Transverse colon (tissue), 4 donors: ENCODE measurements around the gene SCARB2. TPM values are rescaled to one million over a fixed set of nuclear protein-coding genes. Genes with fewer than 3 reads are reported as not detected.

Experiments
- DNase-seq: peaks from one replicate; pipeline ENCODE4 v3.0.0-alpha.2; 2019
- H3K27ac ChIP-seq, 4 donors: fragments of 200-600 bp; sonication (generic); 2 replicates each; pipeline ENCODE4 v1.5.1; 2016 to 2018; ENCODE audit warnings: inconsistent platforms in 4 of 4
- H3K27me3 ChIP-seq: fragments of 200-600 bp; sonication (generic); 2 replicates; pipeline ENCODE4 v1.5.1; 2017; ENCODE audit warnings: inconsistent platforms
- H3K36me3 ChIP-seq, 4 donors: fragments of 200-600 bp; sonication (generic); 2 replicates each; pipeline ENCODE4 v1.5.1; 2017 to 2019; ENCODE audit warnings: inconsistent platforms in 4 of 4
- H3K4me1 ChIP-seq, 4 donors: fragments of 200-600 bp; sonication (generic); 2 replicates each; pipeline ENCODE4 v1.5.1; 2017 to 2020; ENCODE audit warnings: inconsistent platforms in 4 of 4
- H3K4me3 ChIP-seq, 4 donors: fragments of 200-600 bp; sonication (generic); 1 replicate in 1 of 4; 2 replicates in 3 of 4; pipeline versions ENCODE4 v1.5.1 to v1.6.1; 2017 to 2019; ENCODE audit warnings: inconsistent platforms in 4 of 4
- H3K9me3 ChIP-seq, 2 donors: fragments of 200-600 bp; sonication (generic); 2 replicates each; pipeline ENCODE4 v1.5.1; 2017 to 2019; ENCODE audit warnings: inconsistent platforms in 2 of 2
- EP300 ChIP-seq: sonication (generic); formaldehyde crosslinking; IDR thresholded peaks from one replicate; pipeline ENCODE4 v1.6.1; 2017; ENCODE audit warnings: antibody characterized with exemption, low read depth
- POLR2A ChIP-seq: fragments of 450-650 bp; IDR thresholded peaks from one replicate; pipeline ENCODE4 v1.6.1; 2016; ENCODE audit warnings: antibody characterized with exemption, mild to moderate bottlenecking, moderate library complexity
- POLR2AphosphoS5 ChIP-seq, 3 donors: sonication (generic); formaldehyde crosslinking; IDR thresholded peaks; one replicate each; pipeline ENCODE4 v1.6.1; 2016; ENCODE audit warnings: antibody characterized with exemption in 3 of 3
- WGBS, 2 donors: methylation state at CpG; one replicate each; pipeline ENCODE4 v1.1.5; 2018; ENCODE audit warnings: low coverage in 1 of 2; 5-methylcytosine and 5-hydroxymethylcytosine counted together
- in situ Hi-C, 4 donors: fragments of 200-750 bp; cut with MboI; loops; one replicate each; pipeline versions ENCODE4 v1.15.0 to v1.15.1; 2017; ENCODE audit warnings: low sequenced_read_pairs in 3 of 4, low pct_ligation_motif_present in 1 of 4, low pct_unique_long_range_greater_than_20kb in 1 of 4
- intact Hi-C: fragments of 100-400 bp; cut with DNase I; formaldehyde crosslinking; loops from one replicate; pipeline ENCODE4 v1.15.1; 2023; ENCODE audit warnings: low total_unique reads
- total RNA-seq, 4 donors: library from RNA; depleted of rRNA; stranded (reverse); fragments of >200 nt; gene quantifications; one replicate each; pipeline ENCODE4 v1.1.0, GENCODE V29; 2016
- TF ChIP-seq, protein P1 (sequence below), 5 experiments: fragments of 200-600 bp in 3 of 5; fragments of 450-650 bp in 2 of 5; sonication (generic) in 3 of 5; IDR thresholded peaks; 1 replicate in 2 of 5; 2 replicates in 3 of 5; pipeline ENCODE4 v1.5.1; 2016 to 2017; ENCODE audit warnings: antibody characterized with exemption in 5 of 5, inconsistent platforms in 3 of 5, mild to moderate bottlenecking in 2 of 5, moderate library complexity in 1 of 5

The SCARB2 gene
- total RNA-seq, 4 donors from 2014 or later = 139 to 210 (median 194) TPM

DNA sequence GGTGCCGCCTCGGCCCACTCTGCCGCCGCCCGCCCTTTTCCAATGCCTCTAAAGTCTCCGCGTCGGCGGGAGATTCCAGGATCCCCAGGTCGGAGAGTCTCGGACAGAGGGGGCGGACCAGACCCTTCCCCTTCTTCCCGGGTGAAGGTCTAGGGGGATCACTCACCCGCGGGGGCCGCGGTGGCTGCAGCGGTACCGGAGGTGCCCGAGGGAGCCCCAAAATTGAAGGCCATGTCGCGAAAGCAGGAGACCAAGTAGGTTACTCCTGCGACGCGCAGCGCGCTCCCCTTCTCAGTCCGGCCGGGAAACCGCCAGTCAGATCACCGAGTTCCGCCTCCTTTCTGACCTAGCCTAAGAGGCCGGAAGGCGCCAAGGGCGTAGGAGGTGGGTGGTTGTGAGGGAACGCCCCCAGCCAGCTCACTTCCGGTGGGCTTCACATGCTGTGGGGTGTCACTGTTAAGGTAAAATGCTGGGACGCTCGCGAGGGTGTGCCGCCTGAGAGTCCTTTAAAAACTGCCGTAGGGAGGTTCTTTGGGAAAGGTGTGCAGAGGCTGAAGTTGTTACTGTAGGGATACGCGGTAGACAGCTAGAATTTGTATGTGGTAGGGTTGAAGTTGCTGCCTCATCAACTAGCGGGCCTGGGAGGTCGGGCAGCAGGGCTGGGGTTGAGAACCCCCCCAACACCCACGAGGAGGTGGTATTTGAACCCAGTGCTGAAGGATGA is 65.3 kb downstream of the SCARB2 start, which contains the start of gene NUP54:
TSS of gene NUP54 (minus strand) at position 256 of the 724 bp plus-strand sequence. CDS start at position 233, 23 bp downstream.
- peaks cover 0 to 6% (median 3%) of the 10 kb centered on the region in 4 donors for H3K36me3 ChIP-seq
- 1% methylated on average over 44 of the region's 47 CpGs; no CpG with 5 or more reads in 1 of the 2 donors for WGBS, 2 donors
- in situ Hi-C loops (no loop called here), intact Hi-C loops (no loop called here)
- no peaks in the 10 kb centered on the region for H3K9me3 ChIP-seq
- H3K27ac ChIP-seq = peak within 1 kb of the TSS; percentile 91 to 97 (median 94)
- TF ChIP-seq EP300 (no peak), POLR2A (peak; percentile 94), POLR2AphosphoS5 (IDR thresholded peaks at IDR 0.05) (peak; percentile 90 to 94 (median 93))
- no peaks in the 10 kb centered on the region for H3K27me3 ChIP-seq
- DNase-seq = peak; percentile 96
- peak within 1 kb of the TSS; percentile 70 to 96 (median 84) for H3K4me3 ChIP-seq
- H3K4me1 ChIP-seq = peaks cover 17 to 33% (median 22%) of the 10 kb centered on the region in 4 donors

DNA sequence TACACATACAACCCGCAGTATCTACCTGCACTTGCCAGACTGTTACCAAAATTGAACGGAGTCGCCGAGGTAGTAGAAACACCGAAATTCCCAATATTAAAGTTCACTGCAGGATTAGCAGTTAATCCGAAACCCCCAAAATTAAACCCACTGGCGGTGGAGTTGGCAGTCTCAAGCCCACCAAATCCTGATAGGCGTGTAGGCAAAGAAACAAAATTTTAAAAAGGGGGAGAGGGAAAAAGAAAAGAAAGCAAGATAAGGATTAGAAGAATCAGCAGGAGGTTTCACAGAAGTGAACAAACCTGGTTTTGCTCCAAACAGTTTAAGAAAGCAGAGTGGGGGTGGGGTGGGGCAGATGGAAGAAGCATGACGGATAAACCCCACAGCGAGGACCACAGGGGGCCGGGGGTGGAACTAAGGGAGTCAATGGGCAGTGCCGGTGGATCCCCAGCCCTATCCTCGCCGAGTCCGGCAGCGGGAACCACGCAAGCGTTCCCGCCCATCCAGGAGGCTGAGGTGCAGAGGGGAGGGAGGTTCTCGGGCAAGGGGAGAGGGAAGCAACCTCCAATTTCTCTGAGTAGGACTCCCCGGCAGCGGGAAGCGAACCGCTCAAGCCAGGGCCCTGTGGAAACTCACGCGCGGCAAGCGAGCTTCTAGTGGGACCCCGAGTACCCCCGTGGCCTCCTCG is 66.0 kb downstream of the SCARB2 start:
- peak overlapping the region; percentile 70 to 96 (median 84) for H3K4me3 ChIP-seq
- peaks cover 17 to 33% (median 22%) of the 10 kb centered on the region in 4 donors for H3K4me1 ChIP-seq
- in situ Hi-C loops = no loop called here
- WGBS, 2 donors = 0 to 1% methylated on average over 7 to 31 of the region's 31 CpGs
- intact Hi-C loops = no loop called here
- H3K27ac ChIP-seq = peak overlapping the region; percentile 91 to 97 (median 94)
- H3K36me3 ChIP-seq = peaks cover 0 to 11% (median 4%) of the 10 kb centered on the region in 4 donors
- no peak for TF ChIP-seq POLR2A
- TF ChIP-seq POLR2AphosphoS5 (IDR thresholded peaks at IDR 0.05) = no peak
- TF ChIP-seq, protein P1, sequence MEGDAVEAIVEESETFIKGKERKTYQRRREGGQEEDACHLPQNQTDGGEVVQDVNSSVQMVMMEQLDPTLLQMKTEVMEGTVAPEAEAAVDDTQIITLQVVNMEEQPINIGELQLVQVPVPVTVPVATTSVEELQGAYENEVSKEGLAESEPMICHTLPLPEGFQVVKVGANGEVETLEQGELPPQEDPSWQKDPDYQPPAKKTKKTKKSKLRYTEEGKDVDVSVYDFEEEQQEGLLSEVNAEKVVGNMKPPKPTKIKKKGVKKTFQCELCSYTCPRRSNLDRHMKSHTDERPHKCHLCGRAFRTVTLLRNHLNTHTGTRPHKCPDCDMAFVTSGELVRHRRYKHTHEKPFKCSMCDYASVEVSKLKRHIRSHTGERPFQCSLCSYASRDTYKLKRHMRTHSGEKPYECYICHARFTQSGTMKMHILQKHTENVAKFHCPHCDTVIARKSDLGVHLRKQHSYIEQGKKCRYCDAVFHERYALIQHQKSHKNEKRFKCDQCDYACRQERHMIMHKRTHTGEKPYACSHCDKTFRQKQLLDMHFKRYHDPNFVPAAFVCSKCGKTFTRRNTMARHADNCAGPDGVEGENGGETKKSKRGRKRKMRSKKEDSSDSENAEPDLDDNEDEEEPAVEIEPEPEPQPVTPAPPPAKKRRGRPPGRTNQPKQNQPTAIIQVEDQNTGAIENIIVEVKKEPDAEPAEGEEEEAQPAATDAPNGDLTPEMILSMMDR (IDR thresholded peaks at IDR 0.05) = no peak
- no peak for TF ChIP-seq EP300
- peak; percentile 60 for DNase-seq
- no peaks in the 10 kb centered on the region for H3K27me3 ChIP-seq
- H3K9me3 ChIP-seq = no peaks in the 10 kb centered on the region

DNA sequence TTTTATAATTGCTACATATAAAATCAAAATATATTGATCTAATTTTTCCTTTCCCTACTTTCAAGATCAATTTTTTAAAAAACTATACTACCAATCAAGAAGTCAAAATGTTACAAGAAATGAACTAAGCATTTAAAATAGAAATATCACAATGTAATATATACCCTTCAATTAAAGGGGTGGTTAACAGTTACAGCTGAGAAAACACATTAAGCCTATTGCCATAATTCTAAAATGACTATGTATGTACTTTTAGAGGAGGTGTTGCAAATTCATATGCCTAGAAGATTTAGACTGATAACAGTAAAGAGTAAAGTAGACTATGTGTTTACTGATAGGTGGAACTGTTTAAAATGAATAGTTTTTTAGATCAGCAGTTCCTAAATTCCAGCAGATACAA is 69.1 kb downstream of the SCARB2 start:
- Histone ChIP-seq H3K27ac (no peak overlapping the region), H3K36me3 (peaks cover 0 to 33% (median 10%) of the 10 kb centered on the region in 4 donors), H3K9me3 (no peaks in the 10 kb centered on the region), H3K4me1 (peaks cover 17 to 30% (median 21%) of the 10 kb centered on the region in 4 donors), H3K27me3 (no peaks in the 10 kb centered on the region), H3K4me3 (no peak overlapping the region)
- DNase-seq = no peak
- intact Hi-C loops = no loop called here
- in situ Hi-C loops = no loop called here
- TF ChIP-seq, protein P1 (IDR thresholded peaks at IDR 0.05) = no peak
- TF ChIP-seq POLR2AphosphoS5 (IDR thresholded peaks at IDR 0.05) (no peak), POLR2A (no peak), EP300 (no peak)

DNA sequence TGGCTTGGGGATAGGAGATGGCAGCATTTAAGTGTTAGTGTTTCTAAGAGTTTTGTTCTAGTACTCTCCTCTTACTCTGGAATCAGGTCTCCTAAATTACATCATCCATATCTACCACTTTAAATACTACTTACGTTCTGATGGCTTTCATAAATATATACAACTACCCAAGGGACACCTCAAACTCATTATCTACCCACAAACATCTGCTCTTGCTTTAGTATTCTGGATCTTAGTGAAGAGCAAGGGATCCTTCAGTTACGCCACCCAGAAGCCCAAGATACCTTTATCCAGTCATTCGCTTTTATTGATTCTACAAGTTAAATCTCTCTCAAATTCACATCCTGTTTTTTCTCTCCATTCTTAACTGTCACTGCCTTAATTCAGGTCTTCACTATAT is 72.4 kb downstream of the SCARB2 start:
- Histone ChIP-seq H3K4me1 (peaks cover 2 to 13% (median 4%) of the 10 kb centered on the region in 4 donors), H3K4me3 (no peak overlapping the region), H3K9me3 (no peaks in the 10 kb centered on the region), H3K36me3 (peaks cover 0 to 44% (median 12%) of the 10 kb centered on the region in 4 donors), H3K27me3 (no peaks in the 10 kb centered on the region), H3K27ac (no peak overlapping the region)
- TF ChIP-seq POLR2AphosphoS5 (IDR thresholded peaks at IDR 0.05) = no peak
- TF ChIP-seq EP300 = no peak
- no peak for TF ChIP-seq POLR2A
- TF ChIP-seq, protein P1 (IDR thresholded peaks at IDR 0.05) = no peak
- in situ Hi-C loops = no loop called here
- no peak for DNase-seq
- 89 to 97% methylated on average over 3 of the region's 3 CpGs for WGBS, 2 donors
- intact Hi-C loops = no loop called here
